HG03571 (cell line): ENCODE results near the gene EIF1.
A peak's percentile ranks its signal among the peaks of the same experiment; 100 is the strongest.
"Not testable (repeated sequence)": the region's sequence is repeated elsewhere in the genome, so short reads cannot be mapped to it uniquely, and the experiment has no call there.

Experiments
- ATAC-seq: cut with Tn5 transposase; IDR thresholded peaks from one replicate; pipeline ENCODE4 v1.9.1; 2021; ENCODE audit not compliant: unreplicated experiment

Gene EIF1

DNA sequence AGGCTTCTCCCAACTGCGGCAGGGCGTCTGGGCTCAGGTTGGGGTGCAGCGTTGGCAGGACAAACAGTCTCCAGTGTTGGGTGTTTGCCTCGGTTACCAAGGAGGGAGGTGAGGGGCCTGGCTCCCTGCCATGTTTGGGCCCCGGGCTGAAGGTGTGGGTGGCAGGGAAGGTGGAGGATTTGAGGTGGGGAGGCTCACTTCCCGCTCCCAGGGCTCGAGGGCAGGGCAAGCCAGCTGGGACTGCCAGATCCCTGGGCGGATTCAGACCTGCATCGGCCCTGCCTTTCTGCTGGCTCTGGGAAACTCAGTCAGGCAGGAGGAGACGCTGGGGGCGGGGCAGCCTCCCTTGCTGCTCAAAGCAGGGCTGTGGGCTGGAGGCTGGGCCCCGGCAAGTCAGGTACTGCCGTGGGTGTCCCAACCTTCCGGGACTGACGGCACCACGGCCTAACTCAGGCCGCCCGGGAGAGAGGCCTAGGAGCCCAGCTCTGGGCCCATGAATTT, 33.0 kb upstream of the EIF1 start:
- no peak for ATAC-seq

- no peak for ATAC-seq
Measured at GRCh38 chr17:41656249-41657023, 32.2 kb upstream of the EIF1 start.

DNA sequence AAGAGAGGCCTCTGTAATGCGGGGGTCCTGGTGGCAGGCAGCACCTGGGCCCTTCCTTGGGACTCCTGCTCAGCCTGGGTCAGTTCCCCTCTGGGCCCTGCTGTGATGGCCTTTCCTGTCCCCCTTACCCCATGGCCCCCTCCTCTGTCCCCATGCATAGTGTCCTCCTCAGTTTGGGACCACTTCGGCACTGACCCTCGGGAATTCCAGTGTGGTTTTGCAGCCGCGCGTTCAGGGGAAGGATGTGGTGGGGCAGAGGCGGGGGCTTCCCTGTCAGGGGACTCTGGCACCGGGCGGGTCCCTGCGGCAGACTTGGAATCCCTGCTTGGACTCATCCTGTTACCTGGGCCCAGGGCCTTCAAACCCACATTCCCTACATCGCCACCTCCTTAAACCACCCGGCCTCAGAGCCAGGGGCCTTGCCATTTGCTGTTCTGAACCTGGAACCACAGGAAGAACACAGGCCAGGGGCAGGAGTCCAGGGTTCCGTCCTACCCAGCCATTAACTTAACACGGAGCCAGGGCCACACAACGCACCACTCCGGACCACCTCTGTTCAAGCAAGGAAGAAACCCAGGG, 31.4 kb upstream of the EIF1 start:
- no peak for ATAC-seq

GRCh38 chr17:41657936-41658335, 30.7 kb upstream of the EIF1 start:
- ATAC-seq: no peak

DNA sequence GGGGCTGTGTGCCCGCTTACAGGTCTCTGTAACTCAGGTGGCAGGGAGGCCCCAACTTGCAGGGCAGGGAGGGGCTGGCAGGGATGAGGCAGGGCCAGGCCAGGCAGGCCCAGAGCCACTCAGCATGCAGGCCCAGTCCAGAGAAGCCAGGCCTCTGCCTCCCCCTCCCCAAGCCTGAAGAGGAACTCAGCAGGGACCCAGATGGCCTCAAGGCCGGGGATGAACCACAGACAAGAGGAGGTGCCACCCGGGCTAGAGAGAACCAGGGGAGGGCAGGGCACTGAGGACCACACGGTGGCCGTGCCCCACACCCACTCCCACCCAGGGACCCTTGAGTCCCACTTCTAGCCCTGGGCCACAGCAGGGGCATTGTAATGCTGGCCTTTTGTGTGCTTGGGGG, 29.8 kb upstream of the EIF1 start:
- ATAC-seq: no peak

GRCh38 chr17:41659427-41660212, 29.1 kb upstream of the EIF1 start:
- ATAC-seq: no peak

GRCh38 chr17:41660221-41660711, 28.4 kb upstream of the EIF1 start:
- ATAC-seq: no peak

- ATAC-seq: no peak
Measured at GRCh38 chr17:41663451-41664171, 25.1 kb upstream of the EIF1 start.

DNA sequence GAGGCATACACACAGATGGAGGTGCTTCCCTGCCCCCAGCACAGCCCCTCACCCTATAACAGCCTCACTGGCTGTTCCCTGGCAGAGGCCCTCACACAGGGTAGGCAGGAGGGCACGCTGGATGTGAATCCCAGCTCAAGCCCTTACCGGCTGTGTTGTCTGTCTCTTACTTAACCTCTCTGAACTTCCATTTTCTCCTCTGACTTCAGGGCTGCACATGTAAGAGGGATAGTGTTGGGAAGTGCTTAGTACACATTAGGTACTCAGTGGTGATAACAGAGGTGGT, 24.6 kb upstream of the EIF1 start:
- no peak for ATAC-seq

DNA sequence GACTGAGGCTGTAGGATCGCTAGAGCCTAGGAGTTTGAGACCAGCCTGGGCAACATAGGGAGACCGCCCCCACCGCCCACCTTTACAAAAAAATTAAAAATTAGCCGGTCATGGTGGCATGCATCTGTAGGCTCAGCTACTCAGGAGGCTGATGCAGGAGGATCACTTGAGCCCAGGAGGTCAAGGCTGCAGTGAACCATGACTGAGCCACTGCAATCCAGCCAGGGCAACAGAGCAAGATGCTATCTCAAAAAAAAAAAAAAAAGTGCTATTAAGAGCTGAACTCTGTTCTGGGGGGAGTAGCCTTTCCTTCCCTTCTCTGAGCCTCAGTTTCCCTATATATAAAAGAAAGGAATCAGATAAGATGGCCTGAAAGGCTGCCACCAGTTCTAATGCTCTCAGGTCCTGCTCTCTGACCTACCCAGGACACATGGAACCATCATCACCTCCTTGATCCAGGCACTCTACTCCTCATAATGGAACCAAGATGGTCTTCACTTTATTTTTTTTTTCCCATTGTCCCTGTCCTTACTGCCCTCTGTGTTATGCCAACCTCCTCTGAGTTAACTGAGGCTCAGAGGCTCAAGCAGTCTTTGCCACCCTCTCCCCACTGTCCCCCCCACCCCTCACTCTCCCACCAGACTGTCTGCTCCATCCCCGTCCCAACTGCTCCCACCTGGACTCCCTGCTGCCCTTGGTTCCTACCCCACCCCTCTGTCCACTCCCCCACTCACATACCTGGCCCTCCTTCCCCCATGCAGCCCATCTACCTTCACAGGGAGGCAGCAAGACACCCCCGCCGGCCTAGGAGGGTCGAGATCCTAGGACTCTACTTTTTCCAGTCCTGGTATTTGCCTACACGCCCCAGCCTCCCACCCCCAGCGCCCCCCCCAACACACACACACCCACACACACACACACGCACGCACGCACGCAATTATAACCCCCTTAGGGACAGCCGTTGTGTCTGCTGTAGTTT, 23.8 kb upstream of the EIF1 start:
- ATAC-seq: no peak

DNA sequence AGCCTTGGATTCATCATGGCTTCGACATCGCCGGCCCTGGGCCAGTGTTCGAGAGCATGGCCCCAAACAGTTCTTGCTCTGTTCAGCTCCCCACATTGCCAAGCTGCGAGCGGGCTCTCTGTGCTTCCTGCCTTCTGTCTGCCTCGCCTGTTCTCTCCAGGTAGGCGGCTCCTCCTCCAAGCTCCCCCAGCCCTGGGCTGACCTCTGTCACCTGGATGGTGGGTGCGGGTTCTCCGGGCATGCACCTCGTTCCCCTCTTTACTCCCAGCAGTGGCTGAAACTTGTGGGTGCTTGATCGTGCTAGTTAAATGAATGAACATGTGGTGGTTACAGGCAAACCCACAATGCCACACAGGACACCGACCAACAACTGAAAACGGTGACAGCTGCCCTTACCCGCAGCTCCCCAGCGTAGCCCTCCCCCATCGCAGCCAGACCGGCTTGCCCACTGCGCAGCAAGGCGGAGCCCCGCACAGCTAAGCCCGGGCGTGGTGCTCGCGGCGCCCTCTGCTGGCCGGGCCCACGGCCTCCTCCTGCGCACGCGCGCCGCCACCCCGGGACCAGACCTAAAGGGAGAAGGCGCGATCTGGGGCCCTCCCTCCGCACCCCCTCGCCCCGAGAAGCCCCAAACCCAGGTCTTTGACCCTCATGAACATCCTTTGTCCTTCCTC, 23.0 kb upstream of the EIF1 start:
- peak; percentile 56 for ATAC-seq

GRCh38 chr17:41666237-41666641, 22.4 kb upstream of the EIF1 start:
- peak; percentile 33 for ATAC-seq

DNA sequence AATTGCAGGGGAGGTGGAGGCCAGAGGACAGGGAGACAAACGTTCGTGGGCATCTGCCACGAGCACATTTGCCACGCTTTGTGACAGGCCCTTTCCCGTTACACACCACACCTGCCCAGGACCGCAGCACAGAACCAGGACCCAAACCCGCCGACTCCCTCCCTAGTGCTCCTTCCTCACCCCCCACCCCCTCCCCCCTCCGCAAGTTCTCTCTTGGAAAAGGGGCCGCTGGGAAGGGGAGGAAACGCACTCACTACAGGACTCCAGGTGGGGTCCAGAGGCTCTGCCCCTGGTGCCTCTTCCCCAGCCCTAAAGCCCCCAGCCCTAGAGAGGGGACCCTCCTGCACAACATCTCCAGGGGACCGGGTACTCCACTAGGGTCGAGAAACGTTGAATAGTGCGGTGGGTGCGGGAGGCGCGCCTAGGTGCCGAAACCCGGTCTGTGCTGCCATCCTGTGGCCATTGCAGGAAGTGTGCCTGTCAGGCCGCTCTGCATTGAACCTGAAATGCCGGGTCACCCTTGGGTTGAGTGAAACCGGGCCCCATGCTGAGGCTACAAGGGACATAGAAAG, 21.9 kb upstream of the EIF1 start:
- ATAC-seq: peak; percentile 37

- no peak for ATAC-seq
Measured at GRCh38 chr17:41667280-41668041, 21.2 kb upstream of the EIF1 start.

DNA sequence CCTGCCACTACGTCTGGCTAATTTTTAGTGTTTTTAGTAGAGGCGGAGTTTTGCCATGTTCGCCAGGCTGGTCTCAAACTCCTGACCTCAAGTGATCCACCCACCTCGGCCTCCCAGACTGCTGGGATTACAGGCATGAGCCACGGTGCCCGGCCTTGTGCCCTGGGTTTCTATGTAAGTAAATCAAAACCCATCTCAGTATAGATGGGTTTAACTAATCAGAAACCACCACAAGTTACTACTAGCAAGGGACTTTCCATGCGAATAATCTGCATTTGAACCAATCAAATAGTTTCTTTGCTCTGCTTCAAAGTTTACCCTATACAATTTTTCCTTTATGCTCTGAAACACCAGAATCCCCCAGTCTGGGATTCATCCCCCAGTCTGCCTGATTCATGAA, 16.5 kb upstream of the EIF1 start:
- no peak for ATAC-seq

- not testable (repeated sequence) for ATAC-seq
Measured at GRCh38 chr17:41675157-41676057, 13.3 kb upstream of the EIF1 start.

DNA sequence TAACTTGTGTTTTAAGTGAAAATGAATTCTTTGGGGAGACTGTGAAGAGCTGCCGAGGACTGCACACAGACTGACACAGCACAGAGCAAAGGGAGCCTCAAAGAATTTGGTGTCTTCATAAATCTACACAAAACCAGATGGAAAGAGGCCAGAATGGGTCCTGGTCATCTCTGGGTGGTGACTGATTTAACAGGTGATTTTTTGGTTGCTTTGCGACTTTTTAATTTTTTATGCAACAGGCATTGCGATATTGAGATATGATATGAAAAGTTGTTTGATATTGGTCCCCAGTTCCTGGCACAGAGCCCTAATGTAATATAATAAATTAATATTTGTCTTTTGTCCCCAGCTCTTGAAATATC, 12.6 kb upstream of the EIF1 start:
- no peak for ATAC-seq
